ENCODE results near the gene RPS10.
"Not testable (repeated sequence)": the region's sequence is repeated elsewhere in the genome, so short reads cannot be mapped to it uniquely, and the experiment has no call there.

RPS10 gene

GRCh38 chr6:34451192-34451591 is 25.3 kb upstream of the RPS10 start:
- DNase-seq (ENCODE audit: low read depth in 2 of 2, low spot score in 1 of 2) = no peak

- DNase-seq (ENCODE audit: low read depth in 2 of 2, low spot score in 1 of 2) = no peak
Measured at GRCh38 chr6:34447910-34448309, 22.0 kb upstream of the RPS10 start.

DNA sequence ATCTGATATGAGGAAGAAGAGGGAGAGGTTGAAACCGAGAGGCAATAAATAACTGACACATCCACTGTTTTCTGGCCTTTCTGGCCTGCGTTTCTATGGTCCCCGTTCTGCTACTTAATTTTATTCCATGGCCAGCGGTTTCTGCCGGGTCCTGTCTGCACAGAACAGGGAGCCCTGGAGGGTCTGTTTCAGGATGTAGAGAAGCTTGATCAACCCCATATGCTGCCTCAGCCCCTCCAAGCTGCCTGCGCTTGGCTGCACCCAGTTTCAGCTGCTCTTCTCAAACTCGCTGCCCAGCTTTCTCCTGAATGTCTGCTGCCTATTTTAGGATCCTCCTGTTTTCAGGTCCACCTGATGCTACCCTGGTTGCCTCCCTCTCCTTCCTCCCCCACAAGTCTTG is 21.5 kb upstream of the RPS10 start:
- DNase-seq (ENCODE audit: low read depth in 2 of 2, low spot score in 1 of 2) = no peak

- no peak for DNase-seq (ENCODE audit: low read depth in 2 of 2, low spot score in 1 of 2)
Measured at GRCh38 chr6:34445313-34445860, 19.5 kb upstream of the RPS10 start.

- DNase-seq (ENCODE audit: low read depth in 2 of 2, low spot score in 1 of 2) = no peak
Measured at GRCh38 chr6:34441526-34441925, 15.7 kb upstream of the RPS10 start.

DNA sequence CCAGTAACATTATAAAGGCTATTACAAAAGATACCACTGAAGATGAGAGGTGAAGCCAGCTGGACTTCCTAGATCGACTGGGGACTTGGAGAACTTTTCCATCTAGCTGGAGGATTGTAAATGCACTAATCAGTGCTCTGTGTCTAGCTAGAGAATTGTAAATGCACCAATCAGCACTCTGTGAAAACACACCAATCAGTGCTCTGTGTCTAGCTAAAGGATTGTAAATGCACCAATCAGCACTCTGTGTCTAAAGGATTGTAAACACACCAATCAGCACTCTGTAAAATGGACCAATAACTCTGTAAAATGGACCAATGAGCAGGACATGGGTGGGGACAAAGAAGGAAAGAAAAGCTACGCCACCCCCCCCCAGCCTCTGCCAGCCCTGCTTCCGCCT is 13.6 kb upstream of the RPS10 start:
- DNase-seq (ENCODE audit: low read depth in 2 of 2, low spot score in 1 of 2) = no peak

- DNase-seq (ENCODE audit: low read depth in 2 of 2, low spot score in 1 of 2) = no peak
Measured at GRCh38 chr6:34438705-34439104, 12.8 kb upstream of the RPS10 start.

DNA sequence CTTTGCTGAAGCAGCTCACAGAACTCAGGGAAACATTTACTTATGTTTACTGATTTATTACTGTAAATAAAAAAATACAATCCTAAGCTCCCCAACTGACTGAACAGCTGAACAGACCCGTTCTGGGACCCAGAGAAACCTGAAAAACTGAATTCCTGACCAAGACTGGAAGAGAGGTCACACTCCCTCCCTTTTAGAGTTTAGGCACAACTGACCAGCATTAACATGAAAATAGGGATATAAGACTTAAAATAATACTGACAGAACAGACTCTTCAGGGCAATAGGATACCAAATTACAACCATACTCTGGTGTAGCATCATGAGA is 11.7 kb upstream of the RPS10 start:
- no peak for DNase-seq (ENCODE audit: low read depth in 2 of 2, low spot score in 1 of 2)

DNA sequence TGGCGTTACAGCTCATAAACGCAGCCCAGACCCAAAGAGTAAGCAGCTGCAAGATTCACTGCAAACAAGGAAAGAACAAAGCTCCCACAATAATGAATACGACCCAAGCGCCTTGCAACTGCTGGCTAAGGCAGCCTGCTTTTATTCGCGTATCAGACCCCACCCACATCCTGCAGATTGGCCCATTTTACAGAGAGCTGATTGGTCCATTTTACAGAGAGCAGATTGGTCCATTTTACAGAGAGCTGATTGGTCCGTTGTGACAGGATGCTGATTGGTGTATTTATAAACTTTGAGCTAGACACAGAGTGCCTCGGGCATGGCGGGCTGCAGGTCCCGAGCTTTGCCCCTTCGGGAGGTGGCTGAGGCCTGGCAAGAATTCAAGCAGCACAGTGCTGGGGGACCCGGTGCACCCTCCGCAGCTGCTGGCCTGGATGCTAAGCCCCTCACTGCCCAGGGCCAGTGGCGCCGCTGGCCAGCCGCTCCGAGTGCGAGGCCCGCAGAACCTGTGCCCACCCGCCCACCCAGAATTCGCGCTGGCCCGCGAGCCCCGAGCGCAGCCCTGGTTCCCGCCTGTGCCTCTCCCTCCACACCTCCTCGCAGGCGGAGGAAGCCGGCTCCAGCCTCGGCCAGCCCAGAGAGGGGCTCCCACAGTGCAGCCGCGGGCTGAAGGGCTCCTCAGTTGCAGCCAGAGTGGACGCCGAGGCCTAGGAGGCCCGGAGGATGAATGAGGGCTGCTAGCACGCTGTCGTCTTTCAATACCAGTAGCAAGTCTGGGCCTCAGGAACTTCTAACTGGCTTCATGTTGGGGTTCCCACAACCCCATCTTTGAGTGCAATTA is 11.2 kb upstream of the RPS10 start:
- no peak for DNase-seq (ENCODE audit: low read depth in 2 of 2, low spot score in 1 of 2)

DNA sequence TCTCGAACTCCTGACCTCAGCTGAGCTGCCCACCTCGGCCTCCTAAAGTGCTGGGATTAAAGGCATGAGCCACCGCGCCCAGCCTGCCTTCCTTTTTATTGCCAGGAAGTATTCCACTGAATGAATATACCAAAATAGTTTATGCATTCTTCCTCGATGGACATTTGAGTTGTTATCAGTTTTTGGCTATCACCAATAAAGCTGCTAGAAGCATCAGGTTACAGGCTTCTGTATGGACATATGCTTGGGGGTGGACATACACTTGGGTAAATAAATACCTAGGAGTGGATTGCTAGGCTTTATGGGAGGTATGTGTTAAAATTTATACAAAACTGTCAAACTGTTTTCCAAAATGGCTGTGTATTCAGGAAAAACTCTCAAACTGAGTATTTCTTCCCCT is 10.0 kb upstream of the RPS10 start:
- DNase-seq (ENCODE audit: low read depth in 2 of 2, low spot score in 1 of 2) = no peak

- DNase-seq (ENCODE audit: low read depth in 2 of 2, low spot score in 1 of 2) = no peak
Measured at GRCh38 chr6:34425132-34425497, 754 bp downstream of the RPS10 start.

DNA sequence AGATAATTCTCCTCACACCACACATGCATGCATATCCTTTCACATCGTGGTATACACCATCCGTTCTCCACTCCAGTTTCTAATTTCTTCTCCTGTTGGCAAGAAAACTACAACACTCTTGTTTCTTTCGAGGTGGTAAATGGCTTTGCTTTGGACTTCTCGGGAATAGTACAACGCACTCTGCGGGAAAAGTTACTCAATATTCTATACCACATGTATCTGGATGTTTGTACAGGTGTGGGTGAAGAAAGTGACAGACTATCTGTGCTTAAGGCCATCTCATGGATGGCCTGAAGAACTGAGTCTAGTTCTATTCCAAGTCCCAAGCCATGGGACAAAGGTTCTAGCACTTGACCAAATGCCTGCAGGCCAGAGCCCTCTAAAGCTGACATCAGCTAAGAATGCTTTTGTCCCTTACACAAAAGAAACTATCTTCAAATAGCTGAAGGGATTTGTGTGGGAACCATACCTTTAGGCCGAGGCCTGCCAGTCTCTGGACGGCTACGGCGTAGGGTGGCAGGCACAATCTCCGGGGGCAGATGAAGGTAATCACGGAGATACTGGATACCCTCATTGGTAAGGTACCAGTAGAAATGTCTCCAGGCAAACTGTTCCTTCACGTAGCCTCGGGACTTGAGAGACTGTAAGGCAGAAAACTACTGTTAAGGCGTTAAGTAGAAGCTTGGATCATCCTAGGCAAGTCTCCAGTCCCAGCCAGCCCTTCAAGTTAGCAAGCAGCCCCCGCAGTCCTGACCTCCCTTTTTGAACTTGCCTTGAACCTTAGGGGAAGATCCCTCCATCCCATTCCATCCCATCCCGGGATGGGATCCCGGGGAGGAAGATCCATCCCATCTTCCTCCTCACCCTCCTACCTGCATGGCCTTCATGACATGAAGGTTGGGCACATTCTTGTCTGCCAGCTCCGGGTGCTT is 1.4 kb downstream of the RPS10 start:
- no peak for DNase-seq (ENCODE audit: low read depth in 2 of 2, low spot score in 1 of 2)

- no peak for DNase-seq (ENCODE audit: low read depth in 2 of 2, low spot score in 1 of 2)
Measured at GRCh38 chr6:34423254-34423653, 2.6 kb downstream of the RPS10 start.

- no peak for DNase-seq (ENCODE audit: low read depth in 2 of 2, low spot score in 1 of 2)
Measured at GRCh38 chr6:34418367-34418766, 7.5 kb downstream of the RPS10 start.

DNA sequence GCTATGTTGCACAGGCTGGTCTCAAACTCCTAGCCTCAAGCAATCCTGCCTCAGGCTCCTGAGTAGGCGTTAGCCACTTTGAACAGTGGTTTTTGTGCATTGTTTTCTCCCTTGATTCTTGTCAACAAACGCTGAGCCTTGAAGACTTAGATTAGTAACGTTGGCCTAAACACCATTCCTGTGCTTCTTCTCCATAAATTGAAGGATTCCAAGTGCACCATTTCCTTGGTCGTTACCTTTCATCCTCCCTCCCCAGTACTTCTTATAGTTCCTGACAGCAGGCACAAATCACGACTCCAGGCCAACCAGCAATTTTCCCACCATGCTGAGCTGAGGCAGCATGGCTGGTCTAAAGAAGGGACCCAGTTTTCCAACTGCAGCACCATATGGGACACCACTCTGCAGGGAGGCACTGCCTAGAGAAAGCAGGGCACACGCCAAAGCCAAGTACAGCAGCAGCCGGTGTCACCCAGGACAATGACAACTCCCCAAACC is 8.9 kb downstream of the RPS10 start:
- no peak for DNase-seq (ENCODE audit: low read depth in 2 of 2, low spot score in 1 of 2)

- no peak for DNase-seq (ENCODE audit: low read depth in 2 of 2, low spot score in 1 of 2)
Measured at GRCh38 chr6:34414999-34415858, 10.6 kb downstream of the RPS10 start.

- no peak for DNase-seq (ENCODE audit: low read depth in 2 of 2, low spot score in 1 of 2)
Measured at GRCh38 chr6:34412643-34413214, 13.1 kb downstream of the RPS10 start.

DNA sequence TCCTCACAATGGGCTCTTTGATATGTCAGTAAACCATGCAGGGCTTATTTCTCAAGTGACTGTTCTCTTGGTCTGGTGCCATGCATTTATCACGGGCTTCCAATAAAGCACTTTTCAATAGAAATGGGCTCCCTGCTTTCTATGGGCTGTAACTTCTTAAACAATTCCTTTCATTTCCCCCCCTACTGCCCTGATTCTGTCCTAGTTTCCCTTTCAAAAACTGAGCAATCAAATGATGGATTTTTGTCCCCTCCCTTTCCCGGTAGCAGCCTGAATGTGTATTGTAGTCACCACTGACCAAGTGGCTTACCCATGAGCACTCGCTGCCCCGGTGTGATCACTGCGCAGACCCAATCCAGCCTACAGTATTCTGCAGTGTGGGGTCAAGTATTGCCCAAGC is 13.9 kb downstream of the RPS10 start:
- DNase-seq (ENCODE audit: low read depth in 2 of 2, low spot score in 1 of 2) = no peak

DNA sequence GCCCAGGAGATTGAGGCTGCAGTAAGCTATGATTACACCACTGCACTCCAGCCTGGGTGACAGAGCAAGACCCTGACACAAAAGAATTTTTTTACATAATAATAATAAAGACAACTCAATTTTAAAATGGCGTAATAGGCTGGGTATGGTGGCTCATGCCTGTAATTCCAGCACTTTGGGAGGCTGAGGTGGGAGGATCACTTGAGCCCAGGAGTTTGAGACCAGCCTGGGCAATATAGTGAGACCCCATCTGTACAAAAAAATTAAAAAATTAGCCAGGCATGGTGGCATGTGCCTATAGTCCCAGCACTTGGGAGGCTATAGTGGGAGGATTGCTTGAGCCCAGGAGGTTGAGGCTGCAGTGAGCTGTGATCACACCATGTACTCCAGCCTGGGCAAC is 18.0 kb downstream of the RPS10 start:
- DNase-seq (ENCODE audit: low read depth in 2 of 2, low spot score in 1 of 2) = not testable (repeated sequence)

GRCh38 chr6:34396518-34396917 is 29.4 kb downstream of the RPS10 start:
- DNase-seq (ENCODE audit: low read depth in 2 of 2, low spot score in 1 of 2) = no peak

DNA sequence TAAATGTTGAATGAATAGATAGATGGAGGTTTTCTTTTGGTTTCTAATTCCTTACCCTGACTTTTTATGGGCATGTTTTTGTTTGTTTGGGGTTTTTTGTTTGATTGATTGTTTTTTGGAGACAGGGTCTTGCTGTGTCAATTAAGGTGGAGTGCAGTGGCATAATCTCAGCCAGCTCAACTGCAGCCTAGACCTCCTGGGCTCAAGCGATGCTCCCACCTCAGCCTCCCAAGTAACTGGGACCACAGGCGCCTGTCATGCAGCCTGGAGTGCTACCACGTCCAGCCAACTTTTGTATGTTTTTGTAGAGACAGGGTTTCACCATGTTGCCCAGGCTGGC is 31.9 kb downstream of the RPS10 start:
- DNase-seq (ENCODE audit: low read depth in 2 of 2, low spot score in 1 of 2) = no peak
